Fibroblast of skin of abdomen (primary cell): ENCODE measurements around the gene ZBTB24.
"Not testable (repeated sequence)": the region's sequence is repeated elsewhere in the genome, so short reads cannot be mapped to it uniquely, and the experiment has no call there.

ENCODE experiments used
- DNase-seq: peaks from one replicate; pipeline ENCODE4 v3.0.0-alpha.2; 2013

The ZBTB24 gene

GRCh38 chr6:109469591-109470189 is 13.3 kb downstream of the ZBTB24 start:
- DNase-seq: no peak

- DNase-seq: no peak
Measured at GRCh38 chr6:109467696-109468095, 15.3 kb downstream of the ZBTB24 start.

- no peak for DNase-seq
Measured at GRCh38 chr6:109466212-109466923, 16.7 kb downstream of the ZBTB24 start.

DNA sequence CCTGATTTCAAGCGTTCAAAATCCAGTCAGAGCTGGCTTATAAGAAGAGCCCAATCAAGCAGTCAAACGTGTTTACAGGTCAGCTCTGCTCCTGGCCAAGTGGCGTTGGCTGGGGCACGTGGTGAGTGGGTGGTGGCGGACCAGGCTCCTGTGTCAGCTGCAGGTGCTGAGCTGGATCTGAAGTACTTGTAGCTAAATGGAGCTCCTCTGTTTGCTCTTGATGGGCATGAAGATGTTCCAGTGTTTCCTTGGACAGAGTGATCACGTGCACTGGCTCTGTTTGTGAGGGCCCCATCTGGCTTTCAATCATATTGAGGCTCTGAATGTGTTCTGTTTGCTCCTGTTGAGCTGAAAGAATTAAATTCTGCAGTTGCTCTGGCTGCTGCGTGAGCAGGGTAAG is 17.2 kb downstream of the ZBTB24 start:
- DNase-seq: no peak

GRCh38 chr6:109461733-109462526 is 21.1 kb downstream of the ZBTB24 start:
- no peak for DNase-seq

GRCh38 chr6:109461205-109461604 is 21.8 kb downstream of the ZBTB24 start:
- DNase-seq: not testable (repeated sequence)

DNA sequence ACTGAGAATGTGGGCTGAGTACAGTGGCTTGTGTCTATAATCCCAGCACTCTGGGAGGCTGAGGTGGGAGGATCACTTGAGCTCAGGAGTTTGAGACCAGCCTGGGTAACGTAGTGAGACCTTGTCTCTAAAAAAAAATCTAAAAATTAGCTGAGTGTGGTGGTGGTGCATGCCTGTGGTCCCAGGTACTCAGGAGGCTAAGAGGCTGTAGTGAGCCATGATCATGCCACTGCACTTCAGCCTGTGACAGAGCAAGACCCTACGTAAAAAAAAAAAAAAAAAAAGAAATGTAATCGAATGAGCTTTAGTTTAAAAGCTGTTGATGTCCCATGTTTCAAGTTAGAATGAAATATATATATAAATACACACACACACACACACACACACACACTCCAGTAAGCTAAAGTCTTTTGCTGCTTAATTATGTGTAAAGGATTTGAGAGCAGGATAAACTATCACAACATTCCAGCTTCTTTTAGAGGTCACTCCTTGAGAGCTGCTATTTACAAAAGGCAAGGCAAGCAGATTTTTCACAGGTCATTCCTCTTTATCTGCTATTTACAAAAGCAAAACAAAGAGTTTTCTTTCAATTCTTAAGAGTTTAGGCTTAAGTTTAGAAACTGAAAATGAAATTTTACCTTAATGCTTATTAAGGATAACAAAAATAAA is 22.7 kb downstream of the ZBTB24 start:
- DNase-seq: no peak

DNA sequence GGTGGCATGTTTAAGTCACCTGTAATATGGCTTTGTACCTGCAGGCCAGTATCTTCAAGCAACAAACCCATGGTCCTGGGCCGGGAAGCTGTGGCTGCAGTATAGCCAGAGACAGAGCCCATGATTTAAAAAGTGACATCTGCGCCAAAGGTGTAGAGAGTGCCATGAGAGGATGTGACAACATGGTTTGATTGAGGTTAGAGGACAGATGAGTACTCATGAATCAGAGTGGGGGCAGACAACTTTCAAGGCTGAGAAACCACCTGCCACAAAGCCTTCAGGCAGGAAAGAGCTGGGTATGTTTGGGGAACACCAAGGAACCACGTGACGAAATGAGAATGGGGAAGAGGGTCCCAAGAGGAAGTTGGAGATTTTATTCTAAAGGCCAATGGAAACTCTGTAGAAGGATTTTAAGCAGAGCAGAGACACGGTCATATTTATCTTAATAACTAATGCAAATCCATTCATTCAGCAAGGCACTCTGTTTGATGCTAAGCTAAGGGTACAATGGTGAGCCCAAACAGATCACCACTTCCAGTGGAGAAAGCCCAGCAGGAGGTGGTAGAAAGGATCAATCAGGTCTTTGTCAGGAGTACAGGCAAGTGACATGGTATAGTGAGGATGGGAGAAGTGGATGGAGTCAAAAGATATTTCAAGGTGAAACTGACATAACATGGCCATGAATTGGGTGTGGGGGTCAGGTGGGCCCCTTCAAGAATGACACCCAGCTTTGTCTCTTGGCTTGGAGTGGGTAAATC is 24.1 kb downstream of the ZBTB24 start:
- no peak for DNase-seq

DNA sequence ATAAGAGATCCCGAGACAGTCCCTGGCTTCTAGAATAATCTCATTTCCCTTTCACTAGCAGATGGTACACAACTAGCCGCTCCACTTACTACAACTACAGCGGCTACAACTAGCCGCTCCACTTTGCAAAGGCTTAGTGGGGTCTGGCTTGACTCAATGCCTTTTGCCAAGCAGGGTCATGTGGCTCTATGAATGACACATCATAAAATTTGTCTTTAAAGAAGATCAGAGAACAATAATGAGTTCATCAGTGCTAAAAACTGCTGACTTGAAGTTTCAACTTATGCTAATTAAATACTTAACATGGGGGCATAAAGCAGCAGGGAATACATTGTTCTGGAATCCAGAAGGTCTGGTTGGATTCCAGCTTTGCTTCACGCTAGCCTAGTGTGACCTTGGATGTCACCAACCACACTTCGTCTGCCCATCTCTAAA is 25.4 kb downstream of the ZBTB24 start:
- peak; percentile 11 for DNase-seq

DNA sequence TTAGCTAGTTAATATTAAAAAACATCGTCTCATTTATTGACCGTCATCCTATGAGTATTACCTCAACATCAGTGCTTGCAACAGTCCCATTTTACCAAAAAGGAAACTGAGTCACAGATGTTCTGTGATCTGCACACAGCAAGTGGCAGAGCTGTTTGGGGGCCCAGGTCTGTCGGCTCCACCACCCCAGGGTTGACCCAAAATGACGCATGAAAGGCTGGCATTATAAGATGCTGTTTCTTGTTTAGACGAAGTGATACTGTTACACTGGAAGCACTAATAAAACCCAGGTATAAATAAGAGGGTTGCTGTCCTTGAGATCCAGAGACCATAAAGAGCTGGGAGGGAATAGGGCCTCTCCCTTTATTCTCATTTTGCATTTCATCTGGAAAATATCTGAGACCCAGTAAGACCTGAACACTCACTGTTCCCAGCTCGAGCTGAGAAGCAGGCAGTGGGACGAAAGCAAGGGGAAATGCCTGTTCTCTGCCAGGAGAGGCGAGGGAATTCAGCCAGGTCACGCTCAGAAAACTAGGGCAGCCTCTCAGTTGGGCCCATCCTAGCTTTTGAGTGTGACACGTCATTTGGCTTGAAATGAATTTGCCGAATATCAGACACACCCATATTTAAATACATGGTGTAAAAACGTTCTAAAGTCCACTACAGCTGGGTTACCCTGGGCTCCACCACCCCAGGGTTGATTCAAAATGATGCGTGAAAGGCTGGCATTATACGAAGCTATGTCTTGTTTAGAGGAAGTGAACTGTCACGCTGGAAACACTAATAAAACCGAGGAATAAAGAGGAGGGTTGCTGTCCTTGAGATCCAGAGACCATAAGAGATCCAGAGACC is 26.1 kb downstream of the ZBTB24 start:
- no peak for DNase-seq

- no peak for DNase-seq
Measured at GRCh38 chr6:109456111-109456583, 26.9 kb downstream of the ZBTB24 start.

GRCh38 chr6:109455437-109456110 is 27.4 kb downstream of the ZBTB24 start, which contains the start of gene MICAL1:
TSS of gene MICAL1 (minus strand) at chr6:109455772. CDS start at chr6:109454196, 1,576 bp downstream.
- peak; percentile 62 for DNase-seq

GRCh38 chr6:109454496-109455436 is 28.3 kb downstream of the ZBTB24 start:
- no peak for DNase-seq

DNA sequence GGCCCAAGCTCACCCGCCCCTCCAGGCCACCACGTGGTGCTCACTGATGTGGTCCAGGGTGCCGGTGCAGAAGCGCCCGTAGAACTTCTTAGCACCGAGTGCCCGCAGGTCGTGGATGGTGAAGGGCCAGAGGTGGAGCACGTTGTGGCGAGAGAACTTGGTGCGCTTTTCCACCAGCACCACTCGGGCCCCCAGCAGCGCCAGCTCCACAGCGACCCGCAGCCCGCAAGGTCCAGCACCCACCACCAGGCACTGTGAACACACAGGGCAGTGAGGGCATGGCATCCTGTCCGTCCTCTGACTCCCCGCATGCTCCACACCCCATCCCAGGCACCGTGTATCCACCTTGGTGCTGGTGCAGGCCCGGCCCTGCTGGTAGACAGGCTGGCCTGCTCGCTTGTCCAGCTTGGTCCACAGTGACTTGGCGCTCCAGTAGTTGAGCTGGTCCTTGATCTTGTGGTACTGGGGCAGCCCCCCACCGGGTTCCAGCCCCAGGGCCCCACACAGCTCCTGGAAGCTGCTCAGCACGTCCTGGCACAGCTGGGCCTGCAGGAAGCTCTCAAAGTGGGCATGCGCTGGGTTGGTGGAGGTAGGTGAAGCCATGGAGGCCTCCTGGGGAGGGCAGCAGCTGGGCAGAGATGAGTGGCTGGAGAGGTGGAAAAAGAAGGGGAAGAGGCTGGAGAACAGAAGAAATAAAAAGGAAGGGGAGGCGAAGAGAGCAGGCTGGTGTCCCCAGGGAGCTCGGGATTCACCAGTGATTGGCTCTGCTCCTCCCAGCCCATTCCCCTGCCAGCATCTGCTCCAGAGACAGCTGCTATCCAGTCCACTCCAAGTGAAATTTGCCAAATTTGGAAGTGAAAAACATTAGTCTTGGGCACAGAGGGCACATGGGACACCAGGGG is 29.2 kb downstream of the ZBTB24 start:
- DNase-seq: peak; percentile 54

- no peak for DNase-seq
Measured at GRCh38 chr6:109453156-109453555, 29.9 kb downstream of the ZBTB24 start.

DNA sequence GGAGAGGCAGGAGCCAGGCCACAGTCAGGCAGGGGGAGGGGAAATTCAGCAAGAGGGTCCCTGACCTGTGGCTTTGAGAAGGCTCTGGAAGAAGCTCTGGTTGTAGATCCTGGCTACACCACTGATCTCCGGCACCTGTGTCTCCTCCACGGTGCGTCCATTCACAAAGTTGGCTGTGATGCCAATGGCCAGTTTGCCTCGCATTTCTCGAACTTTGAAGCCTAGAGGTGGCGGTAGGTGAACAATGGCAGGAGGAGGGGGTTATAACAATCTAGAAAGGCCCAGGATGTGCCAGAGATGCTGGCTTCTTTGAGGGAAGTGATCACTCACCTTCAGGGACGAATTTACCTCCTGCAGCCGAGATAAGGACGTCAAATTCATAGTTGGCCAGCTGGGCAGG is 30.8 kb downstream of the ZBTB24 start:
- DNase-seq: no peak

DNA sequence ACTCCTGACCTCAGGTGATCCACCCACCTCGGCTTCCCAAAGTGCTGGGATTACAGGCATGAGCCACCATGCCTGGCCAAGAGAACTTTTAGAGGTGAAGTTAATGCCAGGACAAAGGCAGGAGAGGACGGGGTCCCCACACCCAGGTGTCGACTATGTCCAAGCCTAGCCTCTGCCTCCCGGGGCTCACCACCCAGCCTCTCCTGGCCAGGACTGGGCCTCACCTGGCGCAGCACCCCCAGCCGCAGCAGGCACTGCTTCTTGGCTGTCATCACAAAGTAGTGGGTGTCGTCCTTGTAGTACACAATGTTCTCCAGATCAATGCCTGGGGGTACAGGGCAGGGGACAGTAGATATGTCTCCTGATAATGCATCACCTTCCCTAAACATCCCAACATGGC is 31.6 kb downstream of the ZBTB24 start:
- no peak for DNase-seq

DNA sequence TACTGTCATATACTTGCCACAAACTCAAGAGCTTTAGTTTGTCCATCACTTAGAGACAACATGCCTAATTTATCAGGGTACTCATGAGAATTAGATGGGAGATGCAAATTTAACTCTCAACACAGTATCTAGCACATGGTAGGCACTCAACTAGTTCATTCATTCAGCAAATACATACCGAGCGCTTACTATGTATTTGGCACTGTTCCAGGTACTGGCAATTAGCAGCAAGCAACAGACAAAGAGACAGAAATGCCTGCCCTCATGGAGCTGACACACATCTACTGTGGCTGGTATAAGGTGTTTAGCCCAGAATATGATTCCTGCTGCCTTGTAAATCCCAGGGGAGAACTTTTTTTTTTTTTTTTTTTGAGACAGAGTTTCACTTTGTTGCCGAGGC is 32.2 kb downstream of the ZBTB24 start:
- DNase-seq: no peak
